Stimulated activated naive B cell treated with anti-CD40 and anti-IgM and Interleukin-4, amounts not matched to agents 10 μg/mL and 1 μg/mL and 100 μg/mL, for 72 hours (primary cell): ENCODE data around the gene VPS51.
A peak's percentile ranks its signal among the peaks of the same experiment; 100 is the strongest.

Experiments
- ATAC-seq, 2 donors: fragments of 150-1000 bp; cut with Tn5 transposase; replicated peaks; 2 replicates each; pipeline ENCODE4 v1.10.0; 2021; ENCODE audit warnings: moderate library complexity in 1 of 2
- DNase-seq: peaks from one replicate; pipeline ENCODE4 v3.0.0; 2021
- H3K27ac Mint-ChIP-seq: one replicate; pipeline ENCODE4 v1.8.0; 2022; ENCODE audit warnings: mild to moderate bottlenecking, mixed read lengths
- H3K27me3 Mint-ChIP-seq, 2 donors: one replicate each; pipeline ENCODE4 v1.8.0; 2022; ENCODE audit warnings: mixed read lengths in 2 of 2
- H3K36me3 Mint-ChIP-seq, 2 donors: one replicate each; pipeline ENCODE4 v1.8.0; 2022; ENCODE audit warnings: mixed read lengths in 2 of 2, mild to moderate bottlenecking in 1 of 2
- H3K4me1 Mint-ChIP-seq, 2 donors: one replicate each; pipeline ENCODE4 v1.8.0; 2022; ENCODE audit warnings: mixed read lengths in 2 of 2, mild to moderate bottlenecking in 1 of 2
- H3K4me3 Mint-ChIP-seq, 2 donors: one replicate each; pipeline ENCODE4 v1.8.0; 2022; ENCODE audit warnings: mild to moderate bottlenecking in 2 of 2, mixed read lengths in 2 of 2, moderate library complexity in 1 of 2
- H3K9me3 Mint-ChIP-seq, 2 donors: one replicate each; pipeline ENCODE4 v1.8.0; 2022; ENCODE audit warnings: mixed read lengths in 2 of 2, mild to moderate bottlenecking in 1 of 2

The VPS51 gene

GRCh38 chr11:65127473-65128181 is 31.6 kb downstream of the VPS51 start:
- H3K27ac Mint-ChIP-seq = peak overlapping the region; percentile 79
- no peak overlapping the region for H3K4me3 Mint-ChIP-seq
- ATAC-seq (no peak), DNase-seq (no peak)
- peaks cover 55 to 71% of the 10 kb centered on the region in 2 donors for H3K36me3 Mint-ChIP-seq
- no peaks in the 10 kb centered on the region for H3K27me3 Mint-ChIP-seq
- H3K9me3 Mint-ChIP-seq = no peaks in the 10 kb centered on the region
- peaks cover 49 to 85% of the 10 kb centered on the region in 2 donors for H3K4me1 Mint-ChIP-seq

- H3K27ac Mint-ChIP-seq = peak overlapping the region; percentile 79
- H3K36me3 Mint-ChIP-seq = peaks cover 62 to 80% of the 10 kb centered on the region in 2 donors
- DNase-seq = no peak
- ATAC-seq = no peak
- no peaks in the 10 kb centered on the region for H3K9me3 Mint-ChIP-seq
- H3K4me1 Mint-ChIP-seq = peaks cover 55 to 89% of the 10 kb centered on the region in 2 donors
- no peak overlapping the region for H3K4me3 Mint-ChIP-seq
- no peaks in the 10 kb centered on the region for H3K27me3 Mint-ChIP-seq
Observed at GRCh38 chr11:65128182-65129145, 32.5 kb downstream of the VPS51 start.

DNA sequence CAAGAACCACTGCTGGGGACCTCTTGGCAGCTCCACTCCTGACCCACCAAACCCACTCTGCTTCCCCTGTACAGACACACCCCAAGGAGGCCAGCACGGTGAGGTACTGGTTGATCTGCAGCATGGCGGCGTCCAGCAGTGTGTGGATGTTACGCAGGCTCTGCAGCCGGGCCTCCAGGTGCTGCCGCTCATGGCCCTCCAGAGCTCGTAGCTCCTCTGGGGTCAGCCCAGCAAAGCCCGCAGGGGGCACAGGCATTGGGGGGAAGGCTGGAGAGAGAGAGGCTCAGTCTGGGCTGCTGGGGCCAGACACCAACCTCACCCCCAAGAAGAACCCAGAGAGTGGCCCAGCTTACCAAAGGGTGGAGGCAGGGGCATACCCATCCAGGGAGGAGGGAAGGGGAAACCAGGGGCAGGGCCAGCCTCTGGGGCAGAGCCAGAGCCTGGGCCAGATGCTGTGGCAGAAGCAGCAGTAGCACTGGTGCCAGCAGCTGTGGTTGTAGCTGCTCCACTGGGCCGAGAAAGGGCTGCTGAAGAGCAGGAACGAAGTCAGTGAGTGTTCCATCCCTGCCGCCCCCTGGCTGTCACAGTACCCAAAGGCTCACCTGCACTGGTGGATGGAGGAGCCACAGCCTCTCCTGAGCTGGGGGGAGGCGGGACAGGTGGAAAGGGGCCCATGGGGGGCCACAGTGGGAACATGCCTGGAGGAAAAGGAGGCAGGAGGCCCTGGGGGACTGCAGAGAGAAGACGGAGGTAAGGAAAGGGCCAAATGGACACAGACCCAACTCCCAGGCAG is 33.8 kb downstream of the VPS51 start:
- H3K27me3 Mint-ChIP-seq = no peaks in the 10 kb centered on the region
- H3K36me3 Mint-ChIP-seq = peaks cover 63 to 78% of the 10 kb centered on the region in 2 donors
- ATAC-seq = peak; percentile 6 to 8
- peak overlapping the region; percentile 92 for H3K27ac Mint-ChIP-seq
- peak overlapping the region; percentile 73 to 98 for H3K4me3 Mint-ChIP-seq
- H3K9me3 Mint-ChIP-seq = no peaks in the 10 kb centered on the region
- peaks cover 52 to 82% of the 10 kb centered on the region in 2 donors for H3K4me1 Mint-ChIP-seq
- no peak for DNase-seq

DNA sequence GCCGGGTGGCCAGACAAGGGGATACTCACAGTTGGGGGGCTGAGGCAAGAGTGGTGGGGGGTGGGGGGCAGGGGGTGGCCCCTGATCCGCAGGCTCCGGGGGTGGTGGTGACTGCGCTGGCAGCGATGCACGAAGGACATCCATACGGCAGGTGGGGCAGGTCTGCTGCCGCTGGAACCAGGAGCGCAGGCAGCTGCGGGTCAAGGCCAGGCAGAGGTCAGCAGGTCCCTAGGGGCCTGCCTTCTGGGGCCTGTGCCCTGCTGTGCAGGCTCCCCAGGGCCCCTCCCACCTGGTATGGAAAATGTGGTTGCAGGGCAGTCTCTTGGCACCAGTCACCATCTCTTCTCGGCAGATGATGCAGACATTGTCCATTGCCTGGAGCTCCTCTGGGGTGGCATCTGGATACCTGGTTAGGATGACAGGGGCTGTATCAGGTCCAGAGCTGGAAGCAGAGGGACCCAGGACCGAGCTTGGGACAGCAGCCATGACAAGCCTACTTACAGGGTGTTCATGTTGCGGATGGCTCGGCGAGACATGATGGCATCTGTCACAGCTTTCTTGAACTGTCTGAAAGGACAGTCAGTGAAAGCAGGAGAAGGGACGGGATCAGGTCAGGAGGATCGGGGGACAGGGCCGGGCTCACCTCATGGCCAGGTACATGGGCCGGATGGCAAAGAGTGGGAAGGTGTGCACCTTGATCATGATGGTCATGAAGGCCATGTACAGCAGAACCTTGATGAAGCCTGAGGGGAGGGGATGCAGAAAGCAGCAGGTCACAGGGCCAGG is 34.8 kb downstream of the VPS51 start:
- H3K9me3 Mint-ChIP-seq = no peaks in the 10 kb centered on the region
- H3K27me3 Mint-ChIP-seq = no peaks in the 10 kb centered on the region
- ATAC-seq (peak; percentile 5 to 6), DNase-seq (peak; percentile 53)
- H3K36me3 Mint-ChIP-seq = peaks cover 60 to 68% of the 10 kb centered on the region in 2 donors
- H3K4me3 Mint-ChIP-seq = peak overlapping the region; percentile 98
- H3K4me1 Mint-ChIP-seq = peaks cover 49 to 85% of the 10 kb centered on the region in 2 donors
- peak overlapping the region; percentile 92 for H3K27ac Mint-ChIP-seq

- H3K36me3 Mint-ChIP-seq = peaks cover 57 to 68% of the 10 kb centered on the region in 2 donors
- peak overlapping the region; percentile 92 for H3K27ac Mint-ChIP-seq
- DNase-seq (no peak), ATAC-seq (no peak)
- H3K27me3 Mint-ChIP-seq = no peaks in the 10 kb centered on the region
- H3K4me1 Mint-ChIP-seq = peaks cover 52 to 85% of the 10 kb centered on the region in 2 donors
- no peaks in the 10 kb centered on the region for H3K9me3 Mint-ChIP-seq
- peak overlapping the region; percentile 98 for H3K4me3 Mint-ChIP-seq
Observed at GRCh38 chr11:65131417-65131776, 35.4 kb downstream of the VPS51 start.

DNA sequence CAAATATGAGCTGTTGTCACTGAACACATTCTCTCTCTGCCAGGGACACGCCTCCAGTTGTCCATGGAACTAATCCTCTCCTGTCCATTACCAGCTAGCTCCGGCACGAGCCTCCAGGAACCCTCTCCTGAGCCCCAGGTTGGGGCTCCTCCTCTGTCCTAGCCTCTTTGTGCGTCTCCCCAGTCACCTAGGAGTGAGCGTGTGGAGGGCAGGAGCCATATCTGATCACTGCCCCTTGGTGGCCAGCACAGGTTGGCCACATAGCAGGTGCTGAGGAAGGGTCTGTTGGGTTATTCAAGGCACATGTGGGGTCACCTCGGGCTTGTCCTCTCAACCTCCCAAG is 35.9 kb downstream of the VPS51 start:
- no peak for ATAC-seq
- Mint-ChIP-seq H3K9me3 (no peaks in the 10 kb centered on the region), H3K27me3 (no peaks in the 10 kb centered on the region), H3K36me3 (peaks cover 54 to 67% of the 10 kb centered on the region in 2 donors), H3K27ac (peak overlapping the region; percentile 100), H3K4me3 (peak overlapping the region; percentile 98), H3K4me1 (peaks cover 51 to 85% of the 10 kb centered on the region in 2 donors)
- no peak for DNase-seq

DNA sequence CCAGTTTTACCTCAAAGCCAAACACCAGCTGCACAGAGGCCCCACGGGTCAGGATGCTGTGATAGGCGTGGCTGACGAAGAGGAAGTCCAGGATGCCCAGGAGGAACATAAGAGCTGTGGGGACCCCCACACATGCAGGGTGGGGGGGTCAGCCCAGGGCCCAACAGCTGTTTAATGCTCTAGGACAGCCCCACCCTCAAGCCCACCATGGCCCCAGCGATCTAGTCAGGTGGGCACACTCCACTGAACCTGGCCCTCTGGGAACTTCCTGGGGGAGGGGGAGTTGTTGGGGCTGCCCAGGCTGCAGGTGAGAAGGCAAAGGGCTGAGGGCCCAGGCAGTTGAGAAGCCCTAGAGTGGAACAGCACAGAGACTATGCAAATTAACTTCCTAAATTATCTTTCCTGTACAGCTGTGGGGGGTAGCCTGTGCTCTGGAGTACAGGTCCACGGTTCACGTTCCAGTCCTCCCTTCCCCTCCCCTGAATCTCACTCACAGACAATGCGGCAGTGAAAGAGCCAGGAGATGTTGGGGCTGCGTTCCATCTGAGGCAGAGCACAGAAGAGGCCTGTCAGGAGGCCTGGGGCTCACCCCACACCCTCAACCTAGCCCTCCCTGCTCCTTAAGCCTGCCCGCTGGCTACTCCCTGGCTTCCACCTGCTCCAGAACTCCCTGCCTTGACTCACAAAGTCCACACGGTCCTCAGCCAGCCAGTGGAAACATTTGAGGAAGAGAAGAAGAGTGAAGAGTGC is 36.4 kb downstream of the VPS51 start:
- Mint-ChIP-seq H3K27me3 (no peaks in the 10 kb centered on the region), H3K27ac (peak overlapping the region; percentile 100), H3K4me1 (peaks cover 50 to 81% of the 10 kb centered on the region in 2 donors), H3K36me3 (peaks cover 50 to 62% of the 10 kb centered on the region in 2 donors), H3K4me3 (peak overlapping the region; percentile 98), H3K9me3 (no peaks in the 10 kb centered on the region)
- ATAC-seq (peak; percentile 45 to 52), DNase-seq (peak; percentile 54)

GRCh38 chr11:65132988-65133700 is 37.1 kb downstream of the VPS51 start:
- peaks cover 49 to 81% of the 10 kb centered on the region in 2 donors for H3K4me1 Mint-ChIP-seq
- ATAC-seq = peak; percentile 21 to 23

DNA sequence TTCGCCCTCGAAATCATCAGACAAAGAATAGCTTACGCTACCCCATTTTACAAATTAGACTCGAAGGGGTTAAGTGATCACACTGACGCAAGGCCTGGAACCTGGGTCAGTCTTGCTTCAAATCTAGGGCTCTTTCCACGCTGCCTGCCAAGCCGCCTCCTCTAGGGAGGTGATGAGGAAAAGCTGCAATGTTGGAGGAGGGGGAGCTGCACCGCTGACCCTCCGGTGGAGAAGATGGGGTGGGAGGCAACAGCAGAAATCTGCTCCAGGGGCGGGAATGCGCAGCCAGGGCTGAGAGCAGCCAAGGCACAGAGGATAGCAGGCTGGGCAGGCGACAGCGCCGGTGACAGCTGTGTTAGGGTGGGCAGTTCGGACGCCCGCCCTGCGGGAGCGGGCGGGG is 37.7 kb downstream of the VPS51 start:
- H3K27me3 Mint-ChIP-seq = no peaks in the 10 kb centered on the region
- peak overlapping the region; percentile 100 for H3K27ac Mint-ChIP-seq
- ATAC-seq = no peak
- peak overlapping the region; percentile 98 for H3K4me3 Mint-ChIP-seq
- DNase-seq = no peak
- peaks cover 44 to 54% of the 10 kb centered on the region in 2 donors for H3K36me3 Mint-ChIP-seq
- H3K4me1 Mint-ChIP-seq = peaks cover 47 to 75% of the 10 kb centered on the region in 2 donors
- H3K9me3 Mint-ChIP-seq = no peaks in the 10 kb centered on the region

More at GRCh38 chr11:65132988-65133700, 37.1 kb downstream of the VPS51 start:
- Mint-ChIP-seq H3K27me3 (no peaks in the 10 kb centered on the region), H3K4me3 (peak overlapping the region; percentile 98), H3K9me3 (no peaks in the 10 kb centered on the region), H3K27ac (peak overlapping the region; percentile 100), H3K36me3 (peaks cover 48 to 60% of the 10 kb centered on the region in 2 donors)
- peak; percentile 61 for DNase-seq

GRCh38 chr11:65134240-65134951 is 38.4 kb downstream of the VPS51 start, which contains the start of gene SYVN1:
Gene SYVN1, minus strand, starts transcription at chr11:65134519. Its CDS starts 918 bp downstream, at chr11:65133601.
- H3K27me3 Mint-ChIP-seq = no peaks in the 10 kb centered on the region
- H3K9me3 Mint-ChIP-seq = no peaks in the 10 kb centered on the region
- peaks cover 44 to 53% of the 10 kb centered on the region in 2 donors for H3K36me3 Mint-ChIP-seq
- peaks cover 47 to 74% of the 10 kb centered on the region in 2 donors for H3K4me1 Mint-ChIP-seq
- peak within 1 kb of the TSS; percentile 100 for H3K27ac Mint-ChIP-seq
- H3K4me3 Mint-ChIP-seq = peak within 1 kb of the TSS; percentile 98
- DNase-seq (peak; percentile 91), ATAC-seq (peak; percentile 78 to 79)

GRCh38 chr11:65134952-65135632 is 39.1 kb downstream of the VPS51 start:
- Mint-ChIP-seq H3K27ac (peak overlapping the region; percentile 100), H3K27me3 (no peaks in the 10 kb centered on the region), H3K9me3 (no peaks in the 10 kb centered on the region), H3K4me3 (peak overlapping the region; percentile 98), H3K4me1 (peaks cover 42 to 67% of the 10 kb centered on the region in 2 donors), H3K36me3 (peaks cover 37 to 47% of the 10 kb centered on the region in 2 donors)
- ATAC-seq = peak; percentile 78 to 80
- DNase-seq = peak; percentile 82
